Astrocyte of the hippocampus (primary cell): ENCODE data around the gene MYO1H.
A peak's percentile ranks its signal among the peaks of the same experiment; 100 is the strongest.
"Not testable (repeated sequence)": the region's sequence is repeated elsewhere in the genome, so short reads cannot be mapped to it uniquely, and the experiment has no call there.

Experiments used
- DNase-seq: peaks from one replicate; pipeline ENCODE4 v3.0.0; 2011; ENCODE audit warnings: low read depth, low spot score

The MYO1H gene

GRCh38 chr12:109406147-109406546, 58.4 kb downstream of the MYO1H start:
- not testable (repeated sequence) for DNase-seq

GRCh38 chr12:109418848-109419480, 71.3 kb downstream of the MYO1H start:
- DNase-seq: no peak

GRCh38 chr12:109421355-109422087, 73.8 kb downstream of the MYO1H start:
- DNase-seq: no peak

- DNase-seq: no peak
These were observed 74.6 kb downstream of the MYO1H start for GRCh38 chr12:109422251-109422650.

- DNase-seq: no peak
These were observed 75.7 kb downstream of the MYO1H start for GRCh38 chr12:109423392-109423791.

- peak; percentile 88 for DNase-seq
These were observed 80.4 kb downstream of the MYO1H start for GRCh38 chr12:109428037-109428629.

GRCh38 chr12:109428804-109429203, 81.1 kb downstream of the MYO1H start:
- DNase-seq: not testable (repeated sequence)

GRCh38 chr12:109430244-109430643, 82.5 kb downstream of the MYO1H start:
- DNase-seq: no peak

- no peak for DNase-seq
These were observed 84.7 kb downstream of the MYO1H start for GRCh38 chr12:109432431-109432830.

- peak; percentile 85 for DNase-seq
These were observed 85.2 kb downstream of the MYO1H start for GRCh38 chr12:109432842-109433304.

GRCh38 chr12:109433618-109434017, 85.9 kb downstream of the MYO1H start:
- no peak for DNase-seq

- no peak for DNase-seq
These were observed 86.9 kb downstream of the MYO1H start for GRCh38 chr12:109434582-109434981.

- DNase-seq: no peak
These were observed 87.9 kb downstream of the MYO1H start for GRCh38 chr12:109435428-109436187.

- no peak for DNase-seq
These were observed 88.5 kb downstream of the MYO1H start for GRCh38 chr12:109436188-109436560.

GRCh38 chr12:109439181-109439580, 91.5 kb downstream of the MYO1H start:
- no peak for DNase-seq

- DNase-seq: not testable (repeated sequence)
These were observed 92.3 kb downstream of the MYO1H start for GRCh38 chr12:109439951-109440350.

GRCh38 chr12:109440851-109441490, 93.3 kb downstream of the MYO1H start:
- peak; percentile 35 for DNase-seq

- no peak for DNase-seq
These were observed 96.1 kb downstream of the MYO1H start for GRCh38 chr12:109443794-109444193.

GRCh38 chr12:109444259-109444658, 96.6 kb downstream of the MYO1H start:
- DNase-seq: no peak

- DNase-seq: peak; percentile 51
These were observed 97.5 kb downstream of the MYO1H start for GRCh38 chr12:109445191-109445609.

- no peak for DNase-seq
These were observed 99.2 kb downstream of the MYO1H start for GRCh38 chr12:109446869-109447268.

- DNase-seq: no peak
These were observed 99.8 kb downstream of the MYO1H start for GRCh38 chr12:109447482-109447881.
